AG09319 (cell line): ENCODE results near the gene UBXN2A.
A peak's percentile ranks its signal among the peaks of the same experiment; 100 is the strongest.

Experiments
- DNase-seq: peaks from one replicate; pipeline ENCODE4 v3.0.0-alpha.2; 2010; ENCODE audit warnings: low read depth; ENCODE audit errors: extremely low read depth
- TF ChIP-seq, protein P1 (sequence below): IDR thresholded peaks from 2 replicates; pipeline ENCODE4 v1.5.1; 2011; ENCODE audit warnings: low read depth, mild to moderate bottlenecking, inconsistent platforms, low read length, moderate library complexity

Gene UBXN2A

DNA sequence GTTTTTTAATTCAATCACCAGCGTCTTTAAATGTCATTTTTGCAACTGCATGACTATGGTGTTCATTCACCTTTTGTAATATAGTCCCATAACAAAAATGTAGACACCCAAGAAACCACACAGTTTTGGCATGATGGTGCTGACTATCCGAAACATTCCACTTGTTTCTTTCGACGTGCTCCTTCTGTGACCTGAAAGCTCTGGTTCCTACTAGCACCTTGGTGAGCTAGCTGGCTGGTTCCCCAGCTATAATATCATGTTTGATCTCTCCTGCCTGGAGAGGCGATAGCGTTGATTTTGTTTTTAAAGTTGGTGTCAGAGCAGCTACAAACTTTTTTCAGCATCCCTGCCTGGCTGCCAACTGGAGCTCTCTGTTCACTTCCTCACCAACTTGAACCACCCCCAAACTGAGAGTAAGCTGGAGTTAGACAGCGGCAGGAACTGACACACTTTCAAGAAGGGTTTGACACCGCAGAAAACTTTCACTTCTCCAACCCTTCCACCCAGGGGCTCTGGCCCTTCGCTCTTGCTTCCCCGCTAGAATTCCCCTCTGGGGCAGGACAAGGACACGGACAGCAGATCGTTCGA, 14.5 kb upstream of the UBXN2A start:
- TF ChIP-seq, protein P1, sequence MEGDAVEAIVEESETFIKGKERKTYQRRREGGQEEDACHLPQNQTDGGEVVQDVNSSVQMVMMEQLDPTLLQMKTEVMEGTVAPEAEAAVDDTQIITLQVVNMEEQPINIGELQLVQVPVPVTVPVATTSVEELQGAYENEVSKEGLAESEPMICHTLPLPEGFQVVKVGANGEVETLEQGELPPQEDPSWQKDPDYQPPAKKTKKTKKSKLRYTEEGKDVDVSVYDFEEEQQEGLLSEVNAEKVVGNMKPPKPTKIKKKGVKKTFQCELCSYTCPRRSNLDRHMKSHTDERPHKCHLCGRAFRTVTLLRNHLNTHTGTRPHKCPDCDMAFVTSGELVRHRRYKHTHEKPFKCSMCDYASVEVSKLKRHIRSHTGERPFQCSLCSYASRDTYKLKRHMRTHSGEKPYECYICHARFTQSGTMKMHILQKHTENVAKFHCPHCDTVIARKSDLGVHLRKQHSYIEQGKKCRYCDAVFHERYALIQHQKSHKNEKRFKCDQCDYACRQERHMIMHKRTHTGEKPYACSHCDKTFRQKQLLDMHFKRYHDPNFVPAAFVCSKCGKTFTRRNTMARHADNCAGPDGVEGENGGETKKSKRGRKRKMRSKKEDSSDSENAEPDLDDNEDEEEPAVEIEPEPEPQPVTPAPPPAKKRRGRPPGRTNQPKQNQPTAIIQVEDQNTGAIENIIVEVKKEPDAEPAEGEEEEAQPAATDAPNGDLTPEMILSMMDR = no peak

DNA sequence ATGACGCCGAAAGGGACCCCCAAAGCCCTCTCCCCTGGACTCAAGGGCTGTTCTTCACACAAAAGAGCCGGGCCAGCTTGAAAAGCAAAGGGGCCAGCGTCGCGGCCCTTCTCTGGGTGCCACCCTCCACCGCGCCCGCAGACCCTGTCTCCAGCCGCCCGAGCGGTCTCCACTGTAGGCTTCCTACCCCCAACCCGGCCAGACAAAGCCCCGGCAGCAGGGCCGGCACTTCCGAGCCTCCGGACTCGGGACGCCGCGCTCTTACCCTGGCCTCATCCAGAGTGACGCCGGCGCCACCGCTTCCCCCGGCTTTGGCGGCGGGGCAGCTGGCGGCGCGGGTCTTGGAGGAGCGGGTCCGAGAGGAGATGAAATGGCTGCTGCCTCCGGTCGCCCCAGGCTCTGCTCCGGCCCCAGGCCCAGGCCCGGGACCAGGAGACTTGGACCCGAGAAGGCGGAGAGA, 13.9 kb upstream of the UBXN2A start:
- no peak for DNase-seq
- TF ChIP-seq, protein P1 = no peak

More for the DNA sequence above, 14.5 kb upstream of the UBXN2A start:
- DNase-seq = no peak

DNA sequence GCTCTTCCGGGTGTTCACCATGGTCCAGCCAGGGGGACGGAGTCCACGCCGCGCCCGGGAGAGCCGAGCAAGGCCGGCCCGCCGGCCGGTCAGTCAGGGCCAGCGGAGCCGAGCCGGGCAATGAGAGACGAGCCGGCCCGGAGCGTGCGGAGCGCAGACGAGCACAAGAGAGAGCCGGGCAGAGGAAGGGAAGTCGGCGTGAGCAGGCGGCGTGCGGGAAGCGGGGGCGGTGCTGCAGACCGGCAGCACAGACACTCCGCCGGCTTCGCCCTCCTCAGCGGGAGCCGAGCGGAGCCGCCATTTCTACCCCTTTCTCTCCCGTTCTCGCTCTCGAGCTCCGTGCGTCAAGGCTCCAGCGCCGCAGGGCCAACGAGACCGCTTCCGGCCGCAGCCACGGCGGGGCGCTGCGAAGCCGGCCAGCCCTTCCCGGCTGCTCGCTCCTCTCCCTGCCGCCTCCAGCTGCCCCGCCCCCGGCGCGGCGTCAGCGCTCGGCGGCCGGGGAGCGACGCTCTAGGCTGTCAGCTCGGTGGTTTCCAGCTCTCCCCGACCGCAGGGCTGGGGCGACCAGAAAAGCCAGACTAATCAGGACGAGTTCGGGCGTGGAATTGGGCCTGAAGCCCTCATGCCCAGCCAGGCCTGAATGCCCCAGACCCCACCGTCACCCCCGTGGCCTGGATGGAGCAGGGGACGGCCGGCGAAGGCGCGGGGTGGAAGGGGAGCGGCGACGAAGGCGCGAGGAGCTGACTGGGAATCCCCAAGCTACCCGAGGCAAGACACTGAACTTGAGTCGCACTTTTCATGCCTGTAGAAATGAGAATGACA, 13.3 kb upstream of the UBXN2A start, which contains the start of gene ATAD2B:
Gene ATAD2B (minus strand): TSS at position 374 of the 822 bp plus-strand sequence. CDS start 353 bp downstream, at position 21.
- peak; percentile 92 for DNase-seq
- TF ChIP-seq, protein P1 = peak; percentile 64

DNA sequence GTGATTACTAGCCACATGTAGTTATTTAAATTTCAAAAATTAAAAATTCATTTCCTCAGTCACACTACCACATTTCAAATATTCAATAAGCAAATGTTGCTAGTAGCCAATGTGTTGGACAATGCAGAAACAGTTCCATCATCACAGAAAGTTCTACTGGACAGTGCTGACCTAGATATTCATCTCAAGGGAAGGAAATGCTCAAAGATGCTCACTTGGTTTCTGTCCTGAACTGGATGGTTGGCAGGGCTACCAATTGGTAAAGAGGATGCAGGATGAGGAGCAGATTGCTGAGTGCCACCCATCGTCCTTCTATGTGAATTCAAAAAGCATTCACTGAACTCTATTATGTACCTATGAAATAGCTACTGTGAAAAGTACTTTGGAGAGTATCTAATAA, 6.0 kb upstream of the UBXN2A start:
- TF ChIP-seq, protein P1 = no peak
- DNase-seq = no peak

DNA sequence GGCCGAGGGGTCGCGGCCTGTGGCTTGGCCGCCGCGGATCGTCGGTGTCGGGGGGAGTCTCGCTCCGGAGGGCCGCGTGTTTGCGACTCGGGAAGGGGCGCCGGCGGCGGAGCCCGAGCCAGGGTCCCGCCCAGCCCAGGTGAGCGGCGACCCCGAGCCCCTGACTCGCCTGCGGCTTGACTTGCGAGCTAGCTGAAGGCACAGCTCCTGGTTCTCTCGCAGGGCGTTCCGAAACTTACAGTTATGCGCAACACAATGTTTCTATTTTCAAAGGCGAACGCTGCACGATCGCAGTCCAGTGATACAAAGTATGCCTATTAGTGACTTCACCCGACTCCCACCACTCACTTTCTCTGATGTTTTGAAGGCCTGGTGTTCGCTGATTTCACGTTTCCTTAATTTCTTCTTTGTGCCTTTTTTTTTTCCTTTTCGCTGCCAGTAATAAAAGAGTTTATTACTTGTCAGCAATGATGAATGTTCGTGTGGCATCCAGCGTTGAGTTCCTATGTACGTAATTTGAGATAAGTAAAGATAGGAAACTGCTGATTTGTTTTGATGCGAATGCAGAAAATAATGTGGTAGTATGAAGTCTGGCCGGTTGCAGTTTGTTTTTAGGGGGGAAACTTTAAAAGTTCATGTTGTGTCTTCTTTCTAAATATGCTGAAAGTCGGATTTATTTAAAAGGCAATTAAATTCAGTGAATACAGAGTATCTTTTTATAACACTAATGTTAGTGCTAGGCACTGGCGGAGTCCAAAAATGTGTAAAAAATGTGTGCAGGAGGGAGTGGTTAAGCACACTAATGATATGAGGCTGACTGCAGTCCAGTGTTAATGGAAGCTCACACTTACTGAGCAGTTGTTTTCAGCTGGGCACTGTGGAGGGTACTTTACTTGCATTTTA, 706 bp downstream of the UBXN2A start:
- TF ChIP-seq, protein P1 = no peak
- DNase-seq = no peak

DNA sequence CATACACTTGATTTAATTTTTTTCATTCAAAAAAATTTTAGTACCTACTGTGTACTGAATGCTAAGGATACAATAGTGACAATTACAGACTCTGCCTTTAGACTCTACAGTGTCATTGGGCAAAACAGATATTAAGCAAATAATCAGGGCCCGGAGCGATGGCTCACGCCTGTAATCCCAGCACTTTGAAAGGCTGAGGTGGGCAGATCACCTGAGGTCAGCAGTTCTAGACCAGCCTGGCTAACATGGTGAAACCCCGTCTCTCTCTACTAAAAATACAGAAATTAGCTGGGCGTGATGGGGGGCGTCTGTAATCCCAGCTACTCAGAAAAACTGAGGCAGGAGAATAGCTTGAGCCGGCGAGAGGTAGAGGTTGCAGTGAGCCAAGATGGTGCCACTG, 1.4 kb downstream of the UBXN2A start:
- DNase-seq = no peak
- TF ChIP-seq, protein P1 = no peak

DNA sequence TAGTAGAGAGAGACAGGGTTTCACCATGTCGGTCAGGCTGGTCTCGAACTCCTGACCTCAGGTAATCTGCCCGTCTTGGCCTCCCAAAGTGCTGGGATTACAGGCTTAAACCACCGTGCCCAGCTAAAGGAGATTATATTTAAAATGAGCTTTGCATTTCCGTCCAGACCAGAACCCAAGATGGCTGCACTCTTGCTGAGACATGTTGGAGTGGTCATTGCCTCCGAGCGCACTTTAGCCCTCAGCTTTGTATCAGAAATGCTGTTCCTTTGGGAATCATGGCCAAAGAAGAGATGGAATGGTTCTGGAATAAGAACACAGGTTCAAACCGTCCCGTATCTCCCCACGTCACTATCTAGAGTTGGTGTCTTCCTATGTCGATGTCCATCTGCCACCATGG, 3.4 kb downstream of the UBXN2A start:
- no peak for DNase-seq
- TF ChIP-seq, protein P1 = no peak
